Smooth muscle cell of trachea (primary cell): ENCODE data around the gene PRPF19. TPM values are rescaled to one million over a fixed set of nuclear protein-coding genes. Genes with fewer than 3 reads are reported as not detected.

Source experiments
- total RNA-seq: library from RNA; depleted of rRNA; stranded (reverse); fragments of >200 nt; gene quantifications from 2 replicates; pipeline ENCODE4 v1.2.1, GENCODE V29; 2014

PRPF19 gene
- total RNA-seq, result 43.3 and 48.8 TPM in 2 replicates

DNA sequence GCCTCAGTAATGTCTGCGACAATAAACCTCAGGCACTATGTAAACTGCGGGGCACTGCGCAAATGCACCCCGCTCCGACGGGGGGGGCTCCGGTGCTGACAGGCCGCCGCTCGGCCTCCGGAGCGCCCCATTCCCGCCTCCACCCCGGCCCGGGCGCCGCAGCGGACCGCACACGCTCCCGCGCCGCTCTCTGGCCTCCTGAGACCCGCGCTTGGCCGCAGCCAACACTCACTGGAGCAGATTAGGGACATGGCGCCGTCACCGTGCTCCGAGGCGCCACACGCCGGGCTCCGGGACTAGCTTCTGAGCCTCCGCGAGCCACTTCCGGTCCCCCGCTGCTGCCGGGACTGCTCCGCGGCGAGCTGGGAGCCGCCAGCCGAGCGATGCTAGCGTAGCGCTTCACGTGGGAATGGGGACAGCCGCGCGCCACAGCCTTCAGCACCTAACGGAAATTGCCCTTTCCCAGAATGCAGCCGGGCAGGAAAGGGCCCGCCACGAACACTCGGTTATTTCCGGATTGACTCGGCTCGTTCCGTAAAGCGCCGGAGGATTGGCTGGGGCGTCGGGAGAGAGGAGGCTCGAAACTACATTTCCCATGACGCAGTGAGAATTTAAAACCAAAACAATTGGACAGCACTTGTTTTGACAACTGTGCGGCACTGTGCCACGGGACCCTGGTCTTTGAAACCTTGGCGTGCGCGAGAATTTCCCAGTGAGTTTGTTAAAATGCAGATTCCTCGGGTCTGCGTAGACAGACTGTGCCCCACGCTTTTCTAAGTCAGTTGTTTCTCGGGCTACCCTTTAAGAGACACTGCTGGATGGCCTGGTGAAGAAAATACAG is at the start of gene PRPF19:
Gene PRPF19 (minus strand): TSS at position 454 of the 841 bp plus-strand sequence. CDS start 203 bp downstream, at position 251.

DNA sequence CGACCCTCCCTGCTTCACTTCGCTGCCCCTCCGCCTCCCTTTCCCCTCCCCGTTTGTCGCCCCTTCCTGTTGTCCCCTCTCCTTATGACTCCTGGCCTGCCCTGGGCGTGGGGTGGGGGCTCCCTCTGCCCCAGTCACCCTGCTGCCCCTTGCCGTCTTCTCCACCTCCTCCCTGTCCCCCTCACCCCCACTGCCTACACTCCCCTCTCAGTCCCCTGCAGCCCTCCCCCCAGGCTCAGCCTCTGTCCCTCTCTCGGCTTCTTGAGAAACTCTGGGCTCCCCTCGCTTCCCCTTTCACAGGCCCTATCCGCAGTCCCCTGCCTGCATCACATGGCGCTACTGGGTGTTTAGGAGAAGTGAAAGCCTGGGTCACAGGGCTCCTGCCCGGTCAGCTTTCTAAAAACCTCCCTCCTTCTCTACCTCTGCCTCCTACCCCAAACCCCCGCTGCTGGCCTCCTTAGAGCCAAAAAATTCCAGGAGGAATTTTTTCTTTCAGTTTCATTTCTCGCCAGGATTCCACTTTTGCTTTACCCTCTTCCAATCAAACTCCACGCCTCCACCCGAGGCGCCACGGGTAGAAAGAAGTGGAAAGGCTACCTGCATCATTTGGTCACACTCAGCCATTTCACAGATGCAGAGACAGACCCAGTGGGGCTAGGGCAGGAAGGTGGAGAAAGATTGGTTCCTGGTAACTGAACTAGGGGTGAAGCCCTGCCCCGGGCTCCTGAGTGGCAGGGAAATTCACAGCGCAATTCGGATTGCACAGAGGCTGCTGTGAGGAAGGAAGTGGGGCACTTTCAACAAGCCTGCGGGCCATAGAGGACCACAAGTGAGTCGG is 45.7 kb upstream of the PRPF19 start, which contains the start of gene SLC15A3:
Gene SLC15A3 (minus strand): TSS at position 273 of the 838 bp plus-strand sequence. CDS start 625 bp downstream, outside the sequence.

DNA sequence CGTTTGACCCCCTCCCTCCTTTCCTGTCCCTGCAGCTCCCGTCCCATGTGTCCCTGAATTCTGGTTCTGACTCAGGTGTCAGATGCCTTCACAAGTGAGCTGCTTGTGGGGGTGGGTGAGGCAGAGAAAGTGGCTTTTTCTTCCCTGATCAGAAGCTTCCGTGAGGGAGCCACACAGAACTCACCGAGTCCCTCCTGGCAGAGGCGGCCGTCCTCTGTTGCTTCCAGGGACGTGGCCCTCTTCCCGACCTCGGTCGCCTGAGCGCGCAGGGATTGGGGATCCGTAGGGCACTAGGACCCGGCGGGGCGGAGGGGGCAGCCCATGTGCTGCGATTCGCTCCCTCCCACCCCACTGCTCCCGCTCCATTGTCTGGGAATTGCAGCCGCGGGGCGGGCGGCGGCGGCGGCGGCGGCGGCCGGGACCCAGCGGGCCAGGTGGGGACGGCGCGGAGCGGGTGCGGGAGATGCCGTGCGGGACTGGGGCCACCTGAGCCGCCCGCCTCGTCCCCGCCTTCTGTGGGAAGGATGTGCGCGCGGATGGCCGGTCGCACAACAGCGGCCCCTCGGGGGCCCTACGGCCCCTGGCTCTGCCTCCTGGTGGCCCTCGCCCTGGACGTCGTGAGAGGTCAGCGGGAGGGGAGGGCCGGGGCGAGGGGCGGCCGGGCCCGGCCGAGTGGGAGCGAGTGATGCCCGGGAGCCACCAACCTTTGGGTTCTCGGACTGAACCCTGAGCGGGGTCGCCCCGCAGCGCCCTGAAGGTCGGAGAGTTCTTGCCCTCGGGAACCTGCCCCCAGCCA is 17.9 kb upstream of the PRPF19 start, which contains the start of gene TMEM132A:
Gene TMEM132A (plus strand): TSS at position 351 of the 796 bp plus-strand sequence. CDS start 174 bp downstream, at position 525.

DNA sequence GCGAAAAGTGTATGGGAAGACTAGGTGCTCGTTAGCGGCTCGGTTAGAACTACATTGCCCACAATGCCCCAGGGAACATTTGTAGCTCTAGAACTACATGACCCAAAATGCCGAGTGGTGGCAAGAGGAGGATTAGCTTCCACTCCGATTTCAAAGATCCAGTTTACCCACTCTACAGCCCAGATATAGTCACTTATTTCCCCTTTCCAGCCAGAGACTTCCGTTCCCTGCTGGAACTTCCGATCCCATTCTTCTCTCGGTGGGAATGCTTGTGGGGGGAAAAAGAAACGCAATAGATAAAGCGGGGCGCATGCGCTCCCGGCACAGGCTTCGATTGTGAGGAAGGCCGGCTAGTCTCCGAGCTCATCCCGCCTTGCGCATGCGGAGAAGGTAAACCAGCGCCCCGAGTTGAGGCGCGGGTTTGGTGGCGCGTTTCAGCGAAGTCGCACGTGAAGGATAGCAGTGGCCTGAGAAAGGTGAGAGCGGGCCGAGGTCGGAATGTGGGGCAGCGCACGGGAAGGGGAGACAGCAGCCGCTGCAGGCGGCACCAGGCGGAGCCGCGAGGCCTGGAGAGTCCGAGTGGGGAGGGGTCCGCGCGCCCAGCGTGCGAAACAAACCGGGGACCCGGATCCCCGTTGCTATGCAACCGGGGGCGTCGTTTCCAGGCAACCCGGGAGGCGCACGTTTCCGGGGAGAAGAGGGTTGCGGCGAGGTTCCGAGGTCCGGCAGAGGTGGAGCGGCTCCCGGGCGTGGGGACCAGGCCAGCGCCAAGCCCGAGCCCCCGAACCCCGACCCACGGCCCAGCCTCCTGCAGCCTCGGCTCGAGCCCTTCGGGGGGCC is 7.6 kb upstream of the PRPF19 start, which contains the start of gene TMEM109:
Gene TMEM109 (plus strand): TSS at position 366 of the 840 bp plus-strand sequence. CDS start 5,536 bp downstream, outside the sequence.

DNA sequence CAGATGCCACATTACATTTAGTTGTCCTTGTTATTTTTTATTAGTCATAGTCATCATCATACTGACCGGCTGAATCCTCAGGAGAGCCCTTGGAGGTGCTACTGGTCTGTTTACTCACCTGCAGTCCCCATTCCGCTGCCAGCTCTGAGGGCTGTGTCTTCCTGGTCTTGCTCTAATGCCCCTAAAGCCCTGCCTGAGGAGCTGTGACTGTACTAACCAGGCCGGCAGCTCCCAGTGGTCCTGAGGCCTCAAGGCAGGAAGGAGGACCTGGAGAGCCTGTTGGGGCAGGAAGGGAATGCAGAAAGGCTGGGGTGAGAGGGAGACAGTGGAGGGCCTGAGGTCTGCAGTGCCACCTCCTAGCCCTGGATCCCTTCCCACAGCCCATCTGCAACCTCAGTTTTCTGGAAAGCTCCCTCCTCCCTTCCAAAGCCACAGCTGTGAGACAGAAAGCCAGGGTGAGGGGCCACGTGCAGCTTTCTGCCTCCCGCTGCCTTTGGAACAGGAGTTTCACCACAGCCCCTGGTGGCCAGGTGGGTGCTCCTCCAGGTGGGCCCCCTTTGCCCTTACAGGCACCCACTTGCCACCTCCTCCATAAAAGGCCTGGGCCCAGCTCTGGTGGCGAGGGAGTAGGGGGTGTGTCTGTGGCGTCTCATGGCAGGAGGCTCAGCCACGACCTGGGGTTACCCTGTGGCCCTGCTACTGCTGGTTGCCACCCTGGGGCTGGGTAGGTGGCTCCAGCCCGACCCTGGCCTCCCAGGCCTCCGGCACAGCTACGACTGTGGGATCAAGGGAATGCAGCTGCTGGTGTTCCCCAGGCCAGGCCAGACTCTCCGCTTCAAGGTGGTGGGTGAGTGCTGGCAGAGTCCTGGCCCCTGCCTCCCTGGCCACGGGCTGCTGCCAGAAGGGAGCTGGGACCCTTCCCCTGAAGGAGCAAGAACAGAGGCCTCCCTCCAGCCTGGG is 39.2 kb downstream of the PRPF19 start, which contains the start of gene ZP1:
Gene ZP1 (plus strand): TSS at position 632 of the 960 bp plus-strand sequence. CDS start 20 bp downstream, at position 652.

DNA sequence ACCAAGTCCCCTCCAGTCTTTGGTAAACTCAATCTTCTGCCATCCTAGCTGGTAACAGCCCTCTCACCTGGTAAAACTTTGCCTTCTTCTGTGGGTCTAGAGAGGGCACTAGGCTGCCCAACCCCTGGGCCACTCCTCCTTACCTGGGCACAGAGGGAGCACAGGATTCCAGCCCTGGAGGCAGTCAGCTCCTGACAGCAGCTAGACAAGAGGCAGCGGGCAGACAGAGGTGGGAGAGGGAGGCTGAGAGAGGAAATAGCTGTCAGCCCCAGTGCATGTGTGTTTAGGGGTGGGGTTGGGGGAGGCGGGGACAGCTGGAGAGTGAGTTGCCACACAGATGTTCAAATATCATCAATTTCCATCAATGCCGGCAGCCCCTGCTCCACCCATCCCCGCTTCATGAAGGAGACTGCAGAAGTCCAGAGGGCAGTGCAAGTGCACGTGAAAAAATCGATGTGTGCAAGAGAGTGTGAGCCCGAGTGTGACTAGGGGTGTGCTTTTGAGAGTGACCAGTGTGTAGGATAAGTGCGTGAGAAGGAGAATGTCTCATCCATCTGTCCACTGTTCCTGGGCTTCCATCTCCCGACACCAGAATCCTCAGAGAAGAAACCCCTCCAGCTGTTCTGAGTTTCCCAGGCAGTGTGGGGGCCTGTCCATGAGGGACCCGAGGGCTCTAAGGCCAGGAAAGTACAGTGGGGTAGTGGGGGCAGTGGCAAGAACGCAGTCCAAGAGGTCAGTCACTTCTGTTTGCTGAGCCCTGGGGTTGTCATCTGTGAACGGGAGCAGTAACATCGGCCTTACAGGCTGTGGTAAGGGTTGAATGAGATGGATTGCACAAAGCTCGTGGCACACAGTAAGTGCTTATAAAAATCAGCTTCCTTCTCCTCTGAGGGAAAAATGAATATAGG is 50.4 kb downstream of the PRPF19 start, which contains the start of gene PTGDR2:
Gene PTGDR2 (minus strand): TSS at position 225 of the 908 bp plus-strand sequence. CDS start 2,228 bp downstream, outside the sequence.

DNA sequence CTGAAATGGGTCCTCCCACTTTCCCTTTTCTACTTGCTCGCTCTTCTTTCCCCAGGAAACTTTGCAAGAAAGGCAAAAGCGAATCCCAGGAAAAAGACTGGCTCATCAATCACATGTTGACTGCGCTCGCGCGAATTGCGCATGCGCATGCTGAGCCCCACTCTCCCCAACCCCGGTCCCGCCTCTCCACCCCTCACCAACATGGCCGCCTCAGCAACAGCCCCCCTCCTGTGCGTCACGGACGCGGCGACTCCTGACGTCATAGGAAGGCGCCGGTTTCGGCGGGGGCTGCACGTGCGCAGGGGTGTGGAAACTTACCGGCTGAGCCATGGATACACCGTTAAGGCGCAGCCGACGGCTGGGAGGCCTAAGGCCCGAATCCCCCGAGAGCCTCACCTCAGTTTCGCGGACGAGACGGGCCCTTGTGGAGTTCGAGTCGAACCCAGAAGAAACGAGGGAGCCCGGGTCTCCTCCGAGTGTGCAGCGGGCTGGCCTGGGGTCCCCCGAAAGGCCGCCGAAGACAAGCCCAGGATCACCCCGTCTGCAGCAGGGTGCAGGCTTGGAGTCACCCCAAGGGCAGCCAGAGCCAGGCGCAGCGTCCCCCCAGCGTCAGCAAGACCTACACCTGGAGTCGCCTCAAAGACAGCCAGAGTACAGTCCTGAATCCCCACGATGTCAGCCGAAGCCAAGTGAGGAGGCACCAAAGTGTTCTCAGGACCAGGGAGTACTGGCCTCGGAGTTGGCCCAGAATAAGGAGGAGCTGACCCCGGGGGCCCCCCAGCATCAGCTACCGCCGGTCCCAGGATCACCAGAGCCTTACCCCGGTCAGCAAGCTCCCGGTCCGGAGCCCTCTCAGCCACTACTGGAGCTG is 64.4 kb downstream of the PRPF19 start, which contains the start of gene CCDC86:
Gene CCDC86 (plus strand): TSS at position 317 of the 871 bp plus-strand sequence. CDS start 12 bp downstream, at position 329.

Other genes starting within 250 kb of the PRPF19 start
- gene MS4A8, start 207.0 kb downstream of the PRPF19 start, total RNA-seq, result not detected in 2 replicates
- gene MS4A18, start 181.9 kb downstream of the PRPF19 start, total RNA-seq, result not detected in 2 replicates
- gene MS4A15, start 149.7 kb downstream of the PRPF19 start, total RNA-seq, result not detected in 2 replicates
- gene MS4A10, start 121.3 kb downstream of the PRPF19 start, total RNA-seq, result not detected in 2 replicates
- gene CCDC86, start 64.5 kb downstream of the PRPF19 start, total RNA-seq, result 9.2 and 15.1 TPM in 2 replicates
- gene PTGDR2, start 50.6 kb downstream of the PRPF19 start, total RNA-seq, result 0.44 and 2.2 TPM in 2 replicates
- 0.17 TPM in 1 of 2 replicates, not detected in the other for gene ZP1, start 39.0 kb downstream of the PRPF19 start, total RNA-seq
- 25.3 and 26.0 TPM in 2 replicates for gene TMEM109, start 7.6 kb upstream of the PRPF19 start, total RNA-seq
- 7.7 and 30.3 TPM in 2 replicates for gene TMEM132A, start 17.9 kb upstream of the PRPF19 start, total RNA-seq
- gene SLC15A3, start 45.6 kb upstream of the PRPF19 start, total RNA-seq, result 4.8 and 26.3 TPM in 2 replicates
- gene CD6, start 65.1 kb upstream of the PRPF19 start, total RNA-seq, result 0.66 TPM in 1 of 2 replicates, not detected in the other
- gene CD5, start 195.9 kb upstream of the PRPF19 start, total RNA-seq, result not detected in 2 replicates